GM12878 (cell line): ENCODE results near the gene KCNK4. TPM values are rescaled to one million over a fixed set of nuclear protein-coding genes. Genes with fewer than 3 reads are reported as not detected.
A peak's percentile ranks its signal among the peaks of the same experiment; 100 is the strongest.

Experiments used
- ATAC-seq: fragments of 200-7000 bp; cut with Tn5 transposase; 3 replicates; pipeline ENCODE4 v1.9.1; 2020; ENCODE audit warnings: mild to moderate bottlenecking, moderate library complexity
- BruUV-seq: library from RNA; stranded (reverse); fragments of 400-500 nt; replicated peaks from 2 replicates; lab custom pipeline; 2021; lab: Mats Ljungman, UMichigan
- CTCF ChIA-PET: fragments of 300-600 bp; sonication (Branson Sonifier 250); formaldehyde crosslinking; extraction: SDS; loops from one replicate; lab custom pipeline; 2021; ENCODE audit warnings: inconsistent platforms; lab: Yijun Ruan, JAX
- POLR2A ChIA-PET: fragments of 350-600 bp; formaldehyde crosslinking; extraction: SDS; loops from one replicate; lab custom pipeline; 2021; ENCODE audit warnings: inconsistent platforms; lab: Charles Lee
- RAD21 ChIA-PET: fragments of 300-600 bp; sonication (Branson Sonifier 250); formaldehyde crosslinking; loops from one replicate; lab custom pipeline; 2023; ENCODE audit warnings: antibody characterized with exemption; ENCODE audit not compliant: unreplicated experiment; lab: Charles Lee
- SMC1A ChIA-PET: fragments of 300-600 bp; sonication (Branson Sonifier 250); formaldehyde crosslinking; loops from one replicate; lab custom pipeline; 2023; ENCODE audit not compliant: unreplicated experiment, uncharacterized antibody; lab: Charles Lee
- DNase-seq: peaks from one replicate; pipeline ENCODE4 v3.0.0-alpha.2; 2011; ENCODE audit warnings: low read depth, low spot score
- FAIRE-seq: peaks from 3 replicates; lab custom pipeline; 2011; peaks lifted over from hg19 to GRCh38; lab: Jason Lieb, UNC
- H2AFZ ChIP-seq: 2 replicates; pipeline ENCODE4 v1.6.0; 2011; ENCODE audit warnings: low read depth, low read length, control low read depth; ENCODE audit not compliant: control insufficient read depth
- H3K27ac ChIP-seq: 2 replicates; pipeline ENCODE4 v1.5.1; 2011; ENCODE audit warnings: control low read depth; ENCODE audit not compliant: control insufficient read depth, insufficient read depth
- H3K27me3 ChIP-seq, 2 experiments: replicated peaks in 1 of 2; 2 replicates each; pipeline versions ENCODE4 v1.6.0 to v1.6.1; 2011; ENCODE audit warnings: low read length in 1 of 2; ENCODE audit not compliant: control insufficient read depth in 2 of 2, insufficient read depth in 2 of 2
- H3K36me3 ChIP-seq, 2 experiments: 2 replicates each; pipeline ENCODE4 v1.5.1; 2011; ENCODE audit warnings: low read length in 1 of 2; ENCODE audit not compliant: control insufficient read depth in 2 of 2, insufficient read depth in 2 of 2
- H3K4me1 ChIP-seq: 2 replicates; pipeline ENCODE4 v1.6.1; 2011; ENCODE audit warnings: mild to moderate bottlenecking, low read length, moderate library complexity, mixed read lengths; ENCODE audit not compliant: control insufficient read depth, insufficient read depth
- H3K4me2 ChIP-seq: 2 replicates; pipeline ENCODE4 v1.6.0; 2011; ENCODE audit warnings: control low read depth; ENCODE audit not compliant: control insufficient read depth, insufficient read depth
- H3K4me3 ChIP-seq: fragments of 200-600 bp; sonication (generic); 2 replicates; pipeline ENCODE4 v1.5.1; 2016
- H3K79me2 ChIP-seq: 2 replicates; pipeline ENCODE4 v1.6.0; 2011; ENCODE audit warnings: low read length; ENCODE audit not compliant: control insufficient read depth, insufficient read depth
- H3K9ac ChIP-seq: 2 replicates; pipeline ENCODE4 v1.8.0; 2011; ENCODE audit warnings: low read length, control low read depth, mixed read lengths; ENCODE audit not compliant: control insufficient read depth, insufficient read depth
- H3K9me3 ChIP-seq: replicated peaks from 3 replicates; pipeline ENCODE4 v1.5.1; 2011; ENCODE audit warnings: mild to moderate bottlenecking, low read length; ENCODE audit not compliant: control insufficient read depth, insufficient read depth
- H4K20me1 ChIP-seq: 2 replicates; pipeline ENCODE4 v1.6.0; 2011; ENCODE audit not compliant: control insufficient read depth, insufficient read depth
- IKZF1 ChIP-seq: fragments of 450-650 bp; conservative IDR thresholded peaks from 2 replicates; pipeline ENCODE4 v1.6.1; 2017; ENCODE audit warnings: antibody characterized with exemption, mild to moderate bottlenecking
- IRF5 ChIP-seq: fragments of 450-650 bp; IDR thresholded peaks from 2 replicates; pipeline ENCODE4 v1.6.1; 2017; ENCODE audit warnings: borderline replicate concordance
- NBN ChIP-seq: fragments of 450-650 bp; IDR thresholded peaks from 2 replicates; pipeline ENCODE4 v1.6.1; 2016
- RELA ChIP-seq: fragments of 450-650 bp; IDR thresholded peaks from 2 replicates; pipeline ENCODE4 v1.8.0; 2014; ENCODE audit warnings: borderline replicate concordance; ENCODE audit not compliant: partially characterized antibody
- RUNX3 ChIP-seq: IDR thresholded peaks from 2 replicates; pipeline ENCODE4 v1.6.1; 2012; ENCODE audit warnings: low read length, inconsistent platforms
- TCF3 ChIP-seq: IDR thresholded peaks from 2 replicates; pipeline ENCODE4 v1.6.1; 2012; ENCODE audit warnings: low read depth, mild to moderate bottlenecking, low read length, borderline replicate concordance; ENCODE audit not compliant: insufficient read depth
- WGBS: methylation state at CpG from one replicate; pipeline ENCODE4 v1.1.6; 2016; ENCODE audit warnings: low lambda C conversion rate; ENCODE audit not compliant: insufficient replicate concordance, insufficient coverage; ENCODE audit errors: missing lambda C conversion rate; 5-methylcytosine and 5-hydroxymethylcytosine counted together
- in situ Hi-C: fragments of 300-500 bp; cut with MboI; formaldehyde crosslinking; loops from 9 replicates; pipeline ENCODE4 v1.14.3; 2018; ENCODE audit warnings: mixed read lengths
- intact Hi-C: fragments of 100-400 bp; cut with micrococcal nuclease; formaldehyde crosslinking; loops from one replicate; pipeline ENCODE4 v1.14.2; 2022; ENCODE audit not compliant: unreplicated experiment
- polyA plus RNA-seq, 11 experiments: library from polyadenylated mRNA; depleted of rRNA in 4 of 11; unstranded in 6 of 11; stranded (reverse) in 5 of 11; fragments of >200 nt; fragmentation: Nextera tagmentation in 4 of 11; fragmentation: Illumina TruSeq in 1 of 11; extraction: Ambion mirVana in 4 of 11; extraction: Trizol in 1 of 11; gene quantifications; 1 replicate in 1 of 11; 2 replicates in 10 of 11; pipeline versions ENCODE4 v1.2.1 to v1.2.3, GENCODE V29; 2011 to 2016; ENCODE audit warnings: inconsistent platforms in 2 of 11, missing spikeins in 2 of 11, low read depth in 1 of 11
- total RNA-seq, 4 experiments: library from RNA; depleted of rRNA in 3 of 4; stranded (reverse); fragments of >200 nt in 3 of 4; fragmentation: Illumina TruSeq in 1 of 4; extraction: Trizol in 1 of 4; gene quantifications; 2 replicates each; pipeline versions ENCODE4 v1.2.1 to v1.2.3, GENCODE V29; 2013 to 2021

The KCNK4 gene
- total and polyA plus RNA-seq, 10 of the 15 experiments (the other 5 are each of a cell fraction or from before 2014, with no cell fraction given): 0.04 TPM; not detected in 9

- SMC1A ChIA-PET: interaction anchor here (0.6 to 1.1 kb wide), 2 partner anchors 42 to 44 kb away, joined by 3 read pairs; no protein-coding TSS in a partner anchor
These were observed 43.2 kb upstream of the KCNK4 start for GRCh38 chr11:64247729-64248531.

More at GRCh38 chr11:64247729-64248531, 43.2 kb upstream of the KCNK4 start:
- ChIA-PET POLR2A (interaction anchor here (0.5 to 7.4 kb wide), 3 partner anchors 8 to 41 kb away, joined by 3 to 82 read pairs (median 71); partner anchors contain the start of gene FERMT3), RAD21 (interaction anchor here (8.6 kb wide), 1 partner anchor 42 kb away, joined by 104 read pairs; the partner anchor contains the start of gene FERMT3), CTCF (interaction anchor here (0.8 to 6.2 kb wide), 4 partner anchors 24 to 107 kb away, joined by 3 to 66 read pairs (median 34); partner anchors contain the start of gene FERMT3)
- TF ChIP-seq TCF3 (0 out of 2 replicates have a peak, but pooled peaks have one; percentile 0), IKZF1 (0 out of 2 replicates have a peak, but pooled peaks have one; percentile 0), RUNX3 (no peak), IRF5 (no peak), NBN (no peak), RELA (no peak)
- Histone ChIP-seq H3K36me3 (peaks cover 0 to 10% of the 10 kb centered on the region in 2 experiments; a peak in 2 of 4 replicates), H3K27ac (no peak overlapping the region), H3K4me2 (peak overlapping the region; percentile 98; the same call in 1 of the 2 replicates), H3K27me3 (no peaks in the 10 kb centered on the region), H3K9ac (no peak overlapping the region), H3K4me3 (peak overlapping the region; percentile 81), H3K4me1 (peaks cover 12% of the 10 kb centered on the region), H2AFZ (peak overlapping the region; percentile 94; the same call in 1 of the 2 replicates), H3K9me3 (no peaks in the 10 kb centered on the region), H4K20me1 (no peaks in the 10 kb centered on the region), H3K79me2 (peaks cover 24% of the 10 kb centered on the region)
- ATAC-seq (no peak), FAIRE-seq (no peak), DNase-seq (no peak)
- 58% methylated on average over 31 of the region's 31 CpGs for WGBS
- BruUV-seq: no TSS peak
- in situ Hi-C loops (loop anchor here (25.0 kb wide), 1 partner anchor 1614 kb away; the partner anchor contains the start of genes CFL1, EFEMP2 and MUS81), intact Hi-C loops (no loop called here)
